Cortex of kidney (tissue), 1 donor: ENCODE results near the gene KIAA1210.

Experiments
- DNase-seq: peaks from one replicate; lab custom pipeline; 2025; lab: John Stamatoyannopoulos, UW

KIAA1210 gene

DNA sequence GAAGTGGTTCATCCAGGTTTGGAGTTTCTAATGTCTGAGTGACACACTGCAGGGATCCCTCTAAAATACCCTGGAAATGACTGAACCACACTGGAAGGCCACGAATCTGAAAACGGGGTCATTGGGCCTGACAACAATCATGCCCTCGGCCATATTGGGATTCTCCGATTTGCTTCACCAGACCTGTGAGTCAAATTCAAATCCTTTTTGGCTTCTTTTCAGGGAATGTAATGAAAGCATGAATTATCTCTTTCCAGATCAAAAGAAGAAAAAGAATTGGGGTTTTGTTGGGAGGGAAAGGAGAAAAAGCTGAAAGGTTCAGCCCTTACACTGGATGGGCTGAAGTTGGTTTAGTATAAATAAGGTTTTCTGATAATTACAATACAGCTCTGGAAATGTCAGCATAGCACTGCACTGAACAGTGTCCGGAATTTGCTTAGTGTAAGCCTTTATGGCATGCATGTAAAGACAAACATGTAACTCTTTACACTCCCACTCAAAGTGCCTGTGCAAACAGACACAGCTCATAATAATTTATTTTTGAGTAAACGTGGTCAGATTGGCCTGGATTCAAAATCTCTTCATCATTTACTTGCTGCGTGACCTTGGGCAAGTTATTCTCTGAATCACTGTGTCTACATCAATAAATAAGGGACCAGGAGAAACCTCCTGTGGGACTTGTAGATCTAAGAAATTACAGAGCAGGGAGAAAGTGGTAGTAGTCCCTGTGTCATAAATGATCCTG is 33.4 kb downstream of the KIAA1210 start:
- no peak for DNase-seq

DNA sequence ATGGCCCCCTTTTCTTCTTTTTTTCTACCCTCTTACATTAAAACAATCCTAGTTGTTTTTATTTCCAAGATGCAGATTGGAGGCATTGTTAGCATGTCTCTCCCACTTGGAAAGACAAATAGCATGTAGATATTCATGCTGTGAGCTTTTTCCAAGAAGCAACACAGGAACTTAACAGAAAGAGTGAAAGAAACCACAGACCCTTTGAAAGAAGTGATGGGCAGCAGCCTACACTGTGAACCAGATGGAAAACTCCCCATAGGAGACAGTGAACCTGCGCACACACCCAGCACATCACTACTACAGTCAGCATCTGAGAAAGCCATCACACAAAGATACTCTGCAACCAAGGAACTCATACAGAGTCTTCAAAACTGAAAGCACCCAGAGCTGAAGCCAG is 37.0 kb downstream of the KIAA1210 start:
- DNase-seq: no peak

DNA sequence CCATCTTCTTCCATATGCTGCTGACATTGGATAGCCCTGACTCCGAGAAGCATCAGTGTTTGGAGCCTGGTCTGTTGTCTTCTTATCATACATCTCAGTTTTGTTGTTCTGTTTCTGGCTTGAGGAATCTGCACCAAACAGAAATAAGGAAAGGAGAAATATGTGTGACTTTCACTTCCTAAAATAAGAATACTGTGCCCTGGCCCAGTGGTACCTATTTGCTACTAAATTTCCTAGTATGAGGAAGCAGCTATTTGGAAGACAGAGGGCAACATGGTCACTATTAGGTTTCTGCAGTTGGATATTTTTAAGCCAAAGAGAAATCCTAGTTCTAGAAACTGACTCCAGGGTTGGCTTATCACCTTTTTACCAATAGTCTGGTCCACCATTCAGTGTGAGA is 38.0 kb downstream of the KIAA1210 start:
- no peak for DNase-seq

DNA sequence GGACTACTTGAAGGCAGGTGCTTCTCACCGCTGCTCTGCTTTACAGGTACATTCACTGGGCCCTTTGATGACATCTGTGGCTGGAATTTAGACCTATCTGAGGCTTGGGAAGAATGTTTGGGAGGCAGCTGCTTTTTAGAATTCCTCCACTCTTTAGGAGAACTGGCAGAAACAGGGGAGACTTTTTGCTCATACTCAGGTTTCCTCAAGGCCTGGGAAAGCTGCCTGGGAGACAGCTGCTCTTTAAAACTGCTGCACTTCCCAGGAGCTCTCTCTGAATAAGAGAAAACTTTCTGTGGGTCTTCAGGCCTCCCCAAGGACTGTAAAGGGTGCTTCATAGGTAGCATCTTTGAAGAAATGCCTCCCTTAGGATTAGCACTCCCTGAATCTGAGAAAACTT is 40.5 kb downstream of the KIAA1210 start:
- DNase-seq: no peak

DNA sequence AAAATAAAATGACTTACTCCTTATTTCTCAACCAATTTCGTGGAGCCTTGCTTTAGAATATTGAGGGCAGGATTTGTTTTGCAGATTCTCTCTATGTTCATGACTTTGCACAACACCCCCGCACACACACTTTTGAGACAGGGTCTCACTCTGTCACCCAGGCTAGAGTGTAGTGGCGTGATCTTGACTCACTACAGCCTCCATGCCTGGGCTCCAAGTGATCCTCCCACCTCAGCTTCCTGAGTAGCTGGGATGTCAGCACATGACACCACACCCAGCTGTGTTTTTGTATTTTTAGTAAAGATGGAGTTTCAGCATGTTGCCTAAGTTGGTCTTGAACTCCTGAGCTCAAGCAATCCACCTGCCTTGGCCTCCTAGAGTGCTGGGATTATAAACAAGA is 42.8 kb downstream of the KIAA1210 start:
- no peak for DNase-seq

DNA sequence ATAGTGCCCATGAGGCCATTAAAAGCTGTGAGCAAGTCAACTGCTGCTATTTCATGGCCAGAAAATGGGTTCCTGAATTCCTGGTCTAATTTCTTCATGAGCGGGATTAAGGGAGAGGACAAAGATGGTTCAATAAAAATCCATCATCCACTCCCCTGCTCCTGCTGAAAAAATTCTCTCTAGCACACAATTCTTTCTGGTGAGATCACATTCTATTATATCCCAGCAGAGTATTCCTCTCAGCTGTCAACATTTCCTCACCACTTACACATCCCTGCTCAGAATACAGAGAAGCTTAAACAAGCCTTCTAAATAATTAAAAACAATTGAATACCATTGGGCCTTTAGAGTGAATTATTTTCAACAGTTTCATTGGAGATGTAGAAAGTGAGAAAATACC is 45.3 kb downstream of the KIAA1210 start:
- DNase-seq: no peak

DNA sequence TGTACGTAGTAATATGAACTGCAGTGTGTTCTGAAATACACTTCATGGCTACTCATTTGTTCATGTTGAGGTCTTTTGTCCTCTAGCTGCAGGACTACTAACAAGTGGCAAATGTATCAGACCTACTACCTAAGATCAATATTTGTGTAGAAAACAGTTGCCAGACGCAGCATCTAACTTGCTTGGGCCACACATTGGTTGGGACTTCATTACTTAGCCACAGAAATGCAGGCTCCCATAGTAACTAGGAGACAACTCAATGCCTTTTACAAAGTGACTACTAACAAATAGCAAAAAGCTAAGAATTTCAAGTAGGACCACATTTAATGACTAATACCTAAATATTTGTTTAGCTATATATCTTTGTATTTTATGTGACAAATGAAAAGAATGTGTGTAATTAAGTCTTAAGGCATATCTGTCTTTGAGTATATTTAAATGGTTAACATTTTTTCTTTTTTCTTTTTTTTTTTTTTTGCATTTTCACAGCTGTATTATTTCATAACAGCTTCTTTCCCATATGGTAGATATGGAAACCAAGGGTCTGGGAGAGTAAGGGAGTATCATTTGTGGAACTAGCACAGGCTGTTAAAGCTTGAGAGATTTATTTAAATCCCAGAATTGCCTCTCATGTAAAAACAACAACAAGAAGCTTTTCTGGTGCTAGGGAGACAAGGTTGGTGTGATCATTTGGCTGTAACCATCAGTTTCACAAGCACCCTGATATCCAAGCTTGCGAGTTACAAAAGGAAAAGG is 52.2 kb downstream of the KIAA1210 start:
- DNase-seq: no peak

DNA sequence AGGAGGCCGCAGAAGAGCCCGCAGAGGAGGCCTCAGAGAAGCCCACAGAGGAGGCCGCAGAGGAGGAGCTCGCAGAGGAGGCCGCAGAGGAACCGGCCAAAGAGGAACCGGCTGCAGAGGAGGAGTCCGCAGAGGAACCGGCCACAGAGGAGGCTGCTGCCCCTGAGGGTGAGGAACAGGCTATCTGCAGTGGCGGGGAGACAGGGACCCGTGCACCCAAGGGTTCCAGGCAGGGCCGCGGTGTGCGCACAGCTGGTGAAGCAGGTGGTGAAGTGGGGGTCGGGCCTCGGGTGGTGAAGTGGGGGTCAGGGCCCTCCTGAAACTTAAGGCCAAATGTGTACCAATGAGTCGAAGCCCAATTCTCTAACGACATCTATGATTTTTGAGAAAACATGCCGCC is 53.7 kb downstream of the KIAA1210 start:
- no peak for DNase-seq

DNA sequence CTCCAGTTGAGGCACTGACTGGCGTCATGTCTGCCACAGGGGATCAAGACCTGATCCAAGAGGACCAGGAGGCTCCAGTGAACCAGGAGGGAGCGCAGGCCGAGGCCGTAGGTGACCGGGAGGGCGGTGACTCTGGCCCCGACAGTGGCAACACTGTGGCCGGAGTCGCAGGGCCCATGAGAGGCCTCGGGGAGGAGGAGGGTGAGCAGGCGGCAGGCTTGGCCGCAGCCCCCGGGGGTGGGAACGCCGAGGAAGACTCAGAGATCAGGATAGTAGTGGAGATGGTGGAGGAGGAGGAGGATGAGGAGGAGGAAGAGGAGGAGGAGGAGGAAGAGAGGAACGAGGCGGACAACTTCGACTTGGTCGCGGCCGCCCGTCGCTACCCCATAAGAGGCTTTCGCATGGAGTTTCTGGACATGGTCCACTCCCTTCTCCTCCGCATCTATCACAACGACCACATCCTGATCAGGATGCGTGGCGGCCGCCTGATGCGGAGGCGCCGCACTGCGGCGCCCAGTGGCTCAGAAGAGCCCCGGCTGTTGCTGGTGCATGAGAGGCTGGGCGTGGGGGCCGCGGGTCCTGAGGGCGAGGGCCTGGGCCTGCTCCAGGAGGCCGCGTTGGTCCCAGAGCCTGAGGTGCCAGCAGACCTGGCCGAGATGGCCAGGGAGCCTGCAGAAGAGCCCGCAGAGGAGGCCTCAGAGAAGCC is 54.3 kb downstream of the KIAA1210 start:
- DNase-seq: no peak

DNA sequence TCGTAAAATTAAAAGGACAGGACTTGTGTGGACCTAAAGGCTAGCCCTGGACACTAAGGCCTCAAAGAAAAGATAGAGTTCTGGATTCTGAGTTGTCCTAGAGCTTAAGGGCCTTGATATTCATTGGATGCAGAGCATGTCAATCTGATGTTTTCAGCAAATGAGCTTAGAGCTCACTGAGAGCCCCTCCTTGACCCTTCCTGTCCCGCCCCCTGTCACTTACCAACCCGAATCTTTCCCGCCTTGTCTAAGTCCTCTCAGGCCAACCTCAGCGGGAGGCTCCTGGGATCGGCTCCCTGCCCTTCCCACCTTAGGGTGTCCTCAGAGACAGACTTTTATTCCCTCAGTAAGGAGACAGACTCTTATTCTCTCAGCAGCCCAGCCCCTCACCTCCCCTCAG is 54.9 kb downstream of the KIAA1210 start, which contains the start of gene CT47C1:
Gene CT47C1 (plus strand): TSS at position 250 of the 400 bp plus-strand sequence. CDS start 233 bp downstream, outside the sequence.
- no peak for DNase-seq

DNA sequence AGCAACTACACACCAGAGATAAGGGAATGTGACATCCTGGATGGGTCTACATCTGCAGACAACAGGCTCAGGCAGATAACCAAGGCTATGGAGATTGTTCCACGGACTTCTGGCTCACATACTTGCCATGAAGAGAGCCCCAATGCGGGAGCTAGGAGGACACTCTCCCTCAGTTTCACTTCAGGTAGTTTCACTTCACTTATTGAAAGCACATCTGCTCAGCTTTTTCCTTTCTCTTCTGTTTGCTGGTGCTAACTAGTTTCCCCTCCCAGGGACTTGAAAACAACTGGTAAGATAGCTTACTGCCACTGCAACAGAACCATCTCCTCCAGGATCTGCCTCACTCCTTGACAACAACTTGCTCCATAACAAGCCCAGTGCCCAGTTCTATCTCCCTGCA is 56.2 kb downstream of the KIAA1210 start:
- DNase-seq: no peak

DNA sequence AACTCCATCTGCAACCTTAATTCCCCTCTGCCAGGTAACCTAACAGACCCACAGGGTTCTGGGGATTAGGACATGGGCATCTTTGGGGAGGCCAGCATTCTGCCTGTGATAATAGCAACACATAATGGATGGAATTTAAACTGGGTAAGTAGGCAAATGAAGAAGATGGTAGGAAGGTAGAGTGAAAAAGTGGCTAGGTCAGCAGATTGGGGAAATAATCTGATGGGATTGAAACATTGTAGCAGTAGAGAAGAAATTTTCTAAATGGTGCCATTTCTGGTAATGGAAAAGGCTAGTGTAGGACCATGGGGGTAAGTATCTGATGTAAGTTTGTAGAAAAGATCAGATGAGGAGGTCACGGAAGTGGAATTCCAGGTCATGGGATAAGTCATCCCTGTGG is 57.9 kb downstream of the KIAA1210 start:
- no peak for DNase-seq

DNA sequence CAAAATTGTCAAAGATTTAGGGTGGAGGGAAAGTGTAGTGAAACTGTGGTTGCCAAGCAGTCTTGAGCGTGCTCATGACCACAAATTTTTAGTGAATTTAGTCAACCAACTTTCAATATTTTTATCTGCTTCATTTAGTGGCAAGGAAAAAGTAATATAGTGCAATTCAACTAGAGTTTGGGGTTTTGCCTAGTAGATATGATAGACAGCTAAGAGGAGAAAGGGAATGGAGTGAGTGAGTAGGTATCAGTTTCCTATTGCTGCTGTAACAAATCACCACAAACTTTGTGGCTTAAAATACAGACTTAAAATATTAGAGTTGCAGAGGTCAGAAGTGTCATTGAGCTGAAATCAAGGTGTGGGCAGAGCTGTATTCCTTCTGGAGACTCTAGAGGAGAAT is 58.5 kb downstream of the KIAA1210 start:
- DNase-seq: no peak

DNA sequence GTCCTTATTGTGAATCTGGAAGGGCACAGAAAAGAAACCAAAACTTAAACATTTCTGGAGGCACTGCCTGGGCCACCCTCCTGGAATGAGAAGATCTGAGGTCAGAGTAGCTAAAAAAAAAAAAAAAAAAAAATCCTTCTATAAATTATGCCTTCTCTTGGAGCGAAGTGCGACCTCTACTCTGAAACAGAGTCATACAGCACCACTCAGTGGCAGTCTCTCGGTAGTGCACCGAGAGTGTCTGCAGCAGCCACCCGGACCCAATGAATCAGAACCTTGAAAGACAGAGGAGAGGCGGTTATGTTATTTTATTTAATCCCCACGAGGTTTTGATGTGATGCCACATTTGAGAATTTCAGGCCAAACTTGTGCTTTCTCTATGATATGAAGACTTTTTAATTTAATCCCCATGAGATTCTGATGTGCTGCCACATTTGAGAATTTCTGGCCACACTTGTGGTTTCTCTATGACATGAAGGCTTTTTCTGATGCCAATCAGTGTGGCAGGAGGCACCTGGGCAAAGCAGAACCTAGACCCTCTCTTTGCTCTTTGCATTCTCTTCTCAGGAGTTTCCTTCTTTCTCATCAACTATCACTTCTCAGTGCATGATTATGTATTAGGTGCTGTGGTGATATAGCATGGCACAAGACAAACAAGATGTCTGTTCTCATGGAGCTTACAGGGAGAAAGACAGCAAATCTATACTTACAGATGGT is 60.4 kb downstream of the KIAA1210 start:
- no peak for DNase-seq

DNA sequence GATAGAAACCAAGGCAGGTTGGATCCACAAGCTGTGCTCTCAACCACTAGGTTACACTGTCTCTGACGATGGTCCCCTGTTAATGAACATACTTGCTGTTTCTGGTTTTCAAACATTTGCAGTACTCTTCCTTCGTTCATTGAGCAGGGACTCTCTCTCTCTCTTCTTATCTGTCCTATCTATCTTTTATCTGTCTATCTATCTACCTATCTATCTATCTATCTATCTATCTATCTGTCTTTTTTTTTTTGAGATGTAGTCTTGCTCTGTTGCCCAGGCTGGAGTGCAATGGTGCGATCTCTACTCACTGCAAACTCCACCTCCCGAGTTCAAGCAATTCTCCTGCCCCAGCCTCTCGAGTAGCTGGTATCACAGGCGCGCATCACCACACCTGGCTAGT is 64.2 kb downstream of the KIAA1210 start:
- no peak for DNase-seq

DNA sequence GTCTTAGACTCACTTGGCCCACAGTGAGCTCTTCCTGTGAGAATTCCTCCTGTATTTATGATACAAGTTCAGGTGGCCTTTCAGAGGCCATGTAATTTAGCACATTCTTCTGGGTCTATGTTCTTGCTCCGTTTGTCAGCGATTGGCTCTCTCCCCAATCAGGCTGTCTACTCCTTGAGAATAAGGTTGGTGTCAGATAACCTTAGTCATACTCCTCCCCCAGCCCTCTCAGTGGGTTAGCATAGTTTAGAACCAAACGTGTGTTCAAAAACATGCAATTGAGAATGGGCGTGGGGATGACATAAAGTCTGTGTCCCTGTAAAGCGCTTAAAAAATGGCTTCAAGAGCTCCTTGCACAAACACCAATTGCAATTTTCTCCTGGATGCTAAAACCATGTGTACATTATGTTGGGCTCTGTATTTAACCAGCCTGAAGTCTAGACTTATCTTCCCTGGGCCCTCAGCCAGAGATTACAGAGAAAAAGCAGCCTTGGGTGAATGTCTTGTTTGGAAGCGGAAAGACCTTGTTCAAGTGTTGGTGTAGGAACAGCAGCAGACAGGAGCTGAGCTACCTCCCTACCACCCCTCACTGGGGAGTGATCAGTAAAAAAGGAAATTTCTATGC is 64.8 kb downstream of the KIAA1210 start:
- no peak for DNase-seq

DNA sequence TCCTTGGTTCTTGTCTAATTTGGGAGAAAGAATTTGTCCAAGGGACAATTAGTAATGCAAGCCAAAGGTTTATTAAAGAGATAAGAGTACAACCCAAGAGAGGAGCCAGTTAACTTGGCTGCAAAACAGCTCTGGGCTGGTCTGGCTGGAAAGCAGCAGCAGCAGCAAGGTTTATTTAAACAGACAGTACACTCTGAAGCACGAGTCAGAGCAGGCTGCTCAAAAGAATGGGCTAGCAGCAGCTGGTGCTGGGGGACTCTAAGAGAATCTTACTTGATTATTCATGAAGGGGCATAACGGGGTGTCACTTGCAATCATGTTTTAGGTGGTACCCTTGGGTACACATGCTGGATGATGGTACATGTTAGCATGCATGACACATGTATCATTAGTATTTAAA is 71.9 kb downstream of the KIAA1210 start:
- no peak for DNase-seq

DNA sequence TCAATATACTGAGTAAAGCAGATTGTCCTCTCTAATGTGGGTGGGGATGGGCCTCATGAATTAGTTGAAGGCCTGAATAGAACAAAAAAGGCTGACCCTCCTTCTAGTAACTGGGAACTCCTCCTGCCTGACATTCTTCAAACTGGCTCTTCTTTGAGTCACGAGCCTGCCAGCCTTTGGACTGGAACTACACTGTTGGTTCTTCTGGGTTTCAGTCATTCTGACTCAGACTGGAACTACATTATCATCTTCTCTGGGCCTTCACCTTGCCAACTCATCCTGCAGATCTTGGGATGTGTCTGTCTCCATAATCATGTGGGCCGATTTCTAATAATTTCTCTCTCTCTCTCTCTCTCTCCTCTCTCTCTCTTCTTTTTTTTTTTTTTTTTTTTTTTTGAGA is 81.7 kb downstream of the KIAA1210 start:
- DNase-seq: no peak

DNA sequence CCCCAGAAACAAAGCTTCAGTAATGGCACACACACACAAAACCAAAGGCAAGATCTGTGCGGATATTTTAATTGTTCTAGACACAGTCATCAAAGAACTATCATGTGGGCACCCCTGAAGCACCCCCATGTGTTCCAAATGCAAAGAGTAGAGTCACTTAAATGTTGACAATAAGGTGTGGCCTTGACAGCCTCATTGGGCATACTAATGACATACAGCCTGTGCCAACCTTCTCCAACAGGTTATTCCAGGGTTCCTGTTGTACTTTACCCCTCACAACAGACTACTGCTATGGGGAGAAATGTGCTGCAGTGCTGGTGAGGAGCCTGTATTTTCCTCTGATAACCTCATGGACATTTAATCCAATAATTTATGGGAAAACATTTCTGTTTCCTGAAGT is 84.6 kb downstream of the KIAA1210 start:
- no peak for DNase-seq

DNA sequence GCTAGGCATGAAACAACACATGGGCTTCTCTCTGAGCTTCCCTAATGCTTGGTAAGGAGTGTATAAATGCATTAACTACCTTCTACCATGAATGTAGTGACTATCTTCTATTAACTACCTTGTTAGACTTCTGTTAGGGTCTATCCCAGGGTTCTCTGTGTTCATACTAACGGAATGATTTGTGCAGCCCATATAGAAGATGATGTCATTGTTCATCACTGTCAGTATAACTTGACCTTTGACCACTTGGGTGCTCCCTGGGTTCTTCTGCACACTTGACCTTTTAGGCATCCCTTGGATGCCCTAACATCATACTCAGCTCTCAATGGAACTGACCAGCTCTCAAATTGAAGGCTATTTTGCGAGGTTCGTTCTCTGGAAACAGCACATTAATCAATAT is 85.6 kb downstream of the KIAA1210 start:
- no peak for DNase-seq

DNA sequence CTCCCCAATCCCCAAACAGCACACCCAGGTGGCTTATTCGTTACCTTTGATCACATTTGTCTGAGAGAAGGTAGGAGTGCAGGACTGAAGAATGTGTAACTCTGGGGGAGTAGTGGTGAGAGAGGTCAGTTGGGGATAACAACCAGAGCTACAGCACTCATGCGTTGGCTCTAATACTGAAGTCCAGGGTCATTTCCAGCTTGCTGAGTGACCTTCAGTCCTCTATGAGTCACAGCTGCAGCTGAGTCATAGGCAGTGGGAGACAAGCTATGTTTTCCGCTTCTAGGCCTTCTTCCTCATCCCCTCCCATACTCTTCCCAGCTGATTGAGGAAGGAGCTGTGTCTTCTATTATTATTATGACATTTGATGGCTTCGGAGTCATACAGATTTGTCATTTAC is 86.4 kb downstream of the KIAA1210 start:
- no peak for DNase-seq

DNA sequence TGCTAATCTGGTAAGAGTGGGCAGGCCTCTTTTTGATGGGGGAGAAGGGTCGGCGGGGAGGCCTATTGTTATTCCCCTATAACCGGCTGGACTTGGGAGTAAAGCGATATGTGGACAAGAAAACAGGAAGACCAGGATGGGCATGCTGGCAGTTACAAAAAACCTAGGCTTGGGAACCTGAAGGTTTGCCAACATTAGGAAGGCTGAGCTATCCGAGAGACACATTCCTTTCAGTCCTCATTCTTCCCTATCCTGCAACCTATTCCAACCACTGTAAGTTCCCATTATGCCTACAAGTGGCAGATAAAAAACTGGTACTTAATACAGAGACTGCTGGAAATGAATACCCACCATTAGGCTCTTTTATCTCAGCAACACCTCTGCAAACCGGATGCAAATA is 87.2 kb downstream of the KIAA1210 start:
- DNase-seq: no peak
